Measurements from ENCODE around the gene KRABD2.

Gene KRABD2

DNA sequence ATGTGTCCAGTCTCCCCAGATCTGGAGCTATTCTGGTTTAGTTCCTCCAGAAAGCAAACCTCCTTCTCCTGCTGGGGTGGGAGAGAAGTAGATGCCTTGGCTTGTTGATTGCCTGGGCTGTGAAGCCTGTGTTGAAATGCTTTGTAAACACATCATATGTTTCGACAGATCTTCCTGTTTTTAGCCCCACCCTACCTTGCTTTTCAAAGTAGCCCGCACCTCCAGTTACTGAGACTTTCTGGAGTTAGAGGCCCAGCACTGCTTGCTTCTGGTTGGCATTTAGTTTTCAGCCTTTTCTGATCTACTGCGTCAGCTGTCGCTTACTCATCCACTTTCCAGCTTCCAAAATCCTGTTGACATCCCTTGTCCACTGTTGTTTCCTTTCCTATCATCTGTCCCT lies 41.3 kb upstream of the KRABD2 start:
- peaks cover 23% of the 10 kb centered on the region for H3K27me3 Mint-ChIP-seq (ENCODE audit: low read depth, unreplicated experiment)
- FAIRE-seq = no peak

DNA sequence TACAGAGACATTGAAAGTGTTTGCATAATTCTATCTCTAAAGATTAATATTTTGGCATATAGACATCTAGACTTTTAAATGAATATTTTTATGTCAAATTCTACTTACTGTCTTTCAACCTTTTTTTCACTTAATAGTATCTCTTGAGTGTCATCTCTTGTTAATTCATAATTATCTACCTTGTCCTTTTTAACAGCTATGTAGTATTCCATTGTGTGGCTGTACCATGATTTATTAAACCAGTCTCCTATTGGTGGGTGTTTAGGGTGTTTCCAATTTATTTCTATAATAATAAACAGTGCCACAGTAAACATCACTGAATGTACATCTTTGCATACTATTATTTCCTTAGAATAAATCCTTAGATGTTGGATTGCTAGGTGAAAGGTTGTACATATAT lies 37.4 kb upstream of the KRABD2 start:
- H3K4me1 Mint-ChIP-seq (ENCODE audit: low read depth, unreplicated experiment) = no peaks in the 10 kb centered on the region
- H3K4me1 ChIP-seq (ENCODE audit: insufficient read depth, low read length) = peaks cover 3% of the 10 kb centered on the region
- H3K36me3 Mint-ChIP-seq (ENCODE audit: low read depth, unreplicated experiment) = no peaks in the 10 kb centered on the region
- H3K4me2 ChIP-seq (ENCODE audit: low read length) = no peak overlapping the region
- no peak overlapping the region for H3K27ac Mint-ChIP-seq (ENCODE audit: unreplicated experiment)
- H3K27ac ChIP-seq (ENCODE audit: low read depth, low read length) = no peak overlapping the region
- H3K27me3 ChIP-seq (ENCODE audit: insufficient read depth, low read length) = peaks cover 32% of the 10 kb centered on the region
- H4K20me1 ChIP-seq (ENCODE audit: insufficient read depth, low read length) = no peaks in the 10 kb centered on the region
- FAIRE-seq = no peak
- no peak overlapping the region for H3K4me3 ChIP-seq (ENCODE audit: insufficient read depth, low read depth, low read length)
- no peak for DNase-seq (ENCODE audit: low read depth)
- no peaks in the 10 kb centered on the region for H3K9me3 Mint-ChIP-seq (ENCODE audit: unreplicated experiment)
- no peak for TF ChIP-seq EZH2 (IDR thresholded peaks at IDR 0.05; ENCODE audit: insufficient read depth, low read length)
- TF ChIP-seq, protein P1, sequence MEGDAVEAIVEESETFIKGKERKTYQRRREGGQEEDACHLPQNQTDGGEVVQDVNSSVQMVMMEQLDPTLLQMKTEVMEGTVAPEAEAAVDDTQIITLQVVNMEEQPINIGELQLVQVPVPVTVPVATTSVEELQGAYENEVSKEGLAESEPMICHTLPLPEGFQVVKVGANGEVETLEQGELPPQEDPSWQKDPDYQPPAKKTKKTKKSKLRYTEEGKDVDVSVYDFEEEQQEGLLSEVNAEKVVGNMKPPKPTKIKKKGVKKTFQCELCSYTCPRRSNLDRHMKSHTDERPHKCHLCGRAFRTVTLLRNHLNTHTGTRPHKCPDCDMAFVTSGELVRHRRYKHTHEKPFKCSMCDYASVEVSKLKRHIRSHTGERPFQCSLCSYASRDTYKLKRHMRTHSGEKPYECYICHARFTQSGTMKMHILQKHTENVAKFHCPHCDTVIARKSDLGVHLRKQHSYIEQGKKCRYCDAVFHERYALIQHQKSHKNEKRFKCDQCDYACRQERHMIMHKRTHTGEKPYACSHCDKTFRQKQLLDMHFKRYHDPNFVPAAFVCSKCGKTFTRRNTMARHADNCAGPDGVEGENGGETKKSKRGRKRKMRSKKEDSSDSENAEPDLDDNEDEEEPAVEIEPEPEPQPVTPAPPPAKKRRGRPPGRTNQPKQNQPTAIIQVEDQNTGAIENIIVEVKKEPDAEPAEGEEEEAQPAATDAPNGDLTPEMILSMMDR (IDR thresholded peaks at IDR 0.05; ENCODE audit: insufficient read depth, low read depth, low read length) = no peak
- H3K4me3 Mint-ChIP-seq (ENCODE audit: unreplicated experiment) = no peak overlapping the region
- no peaks in the 10 kb centered on the region for H3K36me3 ChIP-seq (ENCODE audit: insufficient read depth, low read length)
- no peaks in the 10 kb centered on the region for H3K9me3 ChIP-seq (ENCODE audit: insufficient read depth, low read depth, low read length)
- H2AFZ ChIP-seq (ENCODE audit: low read depth, low read length) = no peak overlapping the region
- H3K27me3 Mint-ChIP-seq (ENCODE audit: low read depth, unreplicated experiment) = peaks cover 28% of the 10 kb centered on the region
- H3K9ac ChIP-seq (ENCODE audit: low read length) = no peak overlapping the region
- no peaks in the 10 kb centered on the region for H3K79me2 ChIP-seq (ENCODE audit: insufficient read depth, low read length)

More for the DNA sequence above, 41.3 kb upstream of the KRABD2 start:
- H2AFZ ChIP-seq (ENCODE audit: low read depth, low read length) = no peak overlapping the region
- H3K4me2 ChIP-seq (ENCODE audit: low read length) = no peak overlapping the region
- H3K27me3 ChIP-seq (ENCODE audit: insufficient read depth, low read length) = peaks cover 33% of the 10 kb centered on the region
- Mint-ChIP-seq H3K27ac (ENCODE audit: unreplicated experiment) (no peak overlapping the region), H3K36me3 (ENCODE audit: low read depth, unreplicated experiment) (no peaks in the 10 kb centered on the region), H3K9me3 (ENCODE audit: unreplicated experiment) (no peaks in the 10 kb centered on the region), H3K4me1 (ENCODE audit: low read depth, unreplicated experiment) (no peaks in the 10 kb centered on the region), H3K4me3 (ENCODE audit: unreplicated experiment) (no peak overlapping the region)
- H3K27ac ChIP-seq (ENCODE audit: low read depth, low read length) = no peak overlapping the region
- no peak for DNase-seq (ENCODE audit: low read depth)
- H4K20me1 ChIP-seq (ENCODE audit: insufficient read depth, low read length) = no peaks in the 10 kb centered on the region
- peaks cover 5% of the 10 kb centered on the region for H3K4me1 ChIP-seq (ENCODE audit: insufficient read depth, low read length)
- H3K4me3 ChIP-seq (ENCODE audit: insufficient read depth, low read depth, low read length) = no peak overlapping the region
- H3K79me2 ChIP-seq (ENCODE audit: insufficient read depth, low read length) = no peaks in the 10 kb centered on the region
- no peaks in the 10 kb centered on the region for H3K9me3 ChIP-seq (ENCODE audit: insufficient read depth, low read depth, low read length)
- no peaks in the 10 kb centered on the region for H3K36me3 ChIP-seq (ENCODE audit: insufficient read depth, low read length)
- TF ChIP-seq, protein P1 (IDR thresholded peaks at IDR 0.05; ENCODE audit: insufficient read depth, low read depth, low read length) = no peak
- TF ChIP-seq EZH2 (IDR thresholded peaks at IDR 0.05; ENCODE audit: insufficient read depth, low read length) = no peak
- H3K9ac ChIP-seq (ENCODE audit: low read length) = no peak overlapping the region

DNA sequence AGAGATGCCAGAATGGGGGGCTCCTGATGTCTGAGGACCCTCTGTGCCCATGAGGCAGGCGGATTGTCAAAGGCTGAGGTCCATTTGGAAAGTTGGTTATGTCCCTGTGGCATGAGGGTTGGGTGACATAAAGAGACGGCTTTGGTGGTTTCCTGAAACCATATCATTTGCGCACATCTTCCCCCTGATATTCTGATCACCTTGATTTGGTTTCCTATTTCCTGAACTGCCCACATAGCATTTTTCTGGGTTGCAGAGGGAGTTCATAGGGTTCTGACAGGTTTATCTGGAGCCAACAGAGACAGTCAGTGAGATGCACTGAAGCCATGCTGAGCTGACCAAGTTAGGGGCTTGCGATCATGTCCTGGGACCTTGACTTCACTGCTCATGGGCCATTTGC lies 36.8 kb upstream of the KRABD2 start:
- no peaks in the 10 kb centered on the region for H3K36me3 ChIP-seq (ENCODE audit: insufficient read depth, low read length)
- peaks cover 31% of the 10 kb centered on the region for H3K27me3 ChIP-seq (ENCODE audit: insufficient read depth, low read length)
- no peak overlapping the region for H3K4me3 ChIP-seq (ENCODE audit: insufficient read depth, low read depth, low read length)
- H3K4me3 Mint-ChIP-seq (ENCODE audit: unreplicated experiment) = no peak overlapping the region
- no peak overlapping the region for H3K27ac ChIP-seq (ENCODE audit: low read depth, low read length)
- no peak overlapping the region for H3K27ac Mint-ChIP-seq (ENCODE audit: unreplicated experiment)
- no peak for FAIRE-seq
- no peaks in the 10 kb centered on the region for H3K79me2 ChIP-seq (ENCODE audit: insufficient read depth, low read length)
- no peak overlapping the region for H3K9ac ChIP-seq (ENCODE audit: low read length)
- H3K9me3 Mint-ChIP-seq (ENCODE audit: unreplicated experiment) = no peaks in the 10 kb centered on the region
- TF ChIP-seq, protein P1 (IDR thresholded peaks at IDR 0.05; ENCODE audit: insufficient read depth, low read depth, low read length) = no peak
- TF ChIP-seq EZH2 (IDR thresholded peaks at IDR 0.05; ENCODE audit: insufficient read depth, low read length) = no peak
- H3K9me3 ChIP-seq (ENCODE audit: insufficient read depth, low read depth, low read length) = no peaks in the 10 kb centered on the region
- no peaks in the 10 kb centered on the region for H3K36me3 Mint-ChIP-seq (ENCODE audit: low read depth, unreplicated experiment)
- peaks cover 28% of the 10 kb centered on the region for H3K27me3 Mint-ChIP-seq (ENCODE audit: low read depth, unreplicated experiment)
- peaks cover 3% of the 10 kb centered on the region for H3K4me1 ChIP-seq (ENCODE audit: insufficient read depth, low read length)
- no peak for DNase-seq (ENCODE audit: low read depth)
- no peak overlapping the region for H2AFZ ChIP-seq (ENCODE audit: low read depth, low read length)
- H3K4me1 Mint-ChIP-seq (ENCODE audit: low read depth, unreplicated experiment) = no peaks in the 10 kb centered on the region
- no peaks in the 10 kb centered on the region for H4K20me1 ChIP-seq (ENCODE audit: insufficient read depth, low read length)
- H3K4me2 ChIP-seq (ENCODE audit: low read length) = no peak overlapping the region

Measured in astrocyte (in vitro differentiated cells and primary cell).